HEK293T (cell line): Measurements from ENCODE around the gene BUB3.

Experiments used
- CTCF ChIA-PET: fragments of 350-600 bp; formaldehyde crosslinking; extraction: SDS; loops from one replicate; lab custom pipeline; 2021; ENCODE audit warnings: antibody characterized with exemption, inconsistent platforms; lab: Yijun Ruan, JAX
- POLR2A ChIA-PET: fragments of 350-600 bp; formaldehyde crosslinking; extraction: SDS; loops from one replicate; lab custom pipeline; 2020; ENCODE audit warnings: antibody characterized with exemption, inconsistent platforms; lab: Yijun Ruan, JAX
- DNase-seq: peaks from one replicate; pipeline ENCODE4 v3.0.0; 2012; ENCODE audit warnings: mixed read lengths; ENCODE audit errors: extremely low spot score
- ARNT ChIP-seq: fragments of 450-650 bp; IDR thresholded peaks from 2 replicates; pipeline ENCODE4 v1.6.1; 2017; ENCODE audit warnings: mild to moderate bottlenecking
- BHLHE40 ChIP-seq: fragments of 450-650 bp; IDR thresholded peaks from 2 replicates; pipeline ENCODE4 v1.6.1; 2016; ENCODE audit warnings: mild to moderate bottlenecking, moderate library complexity, borderline replicate concordance
- CTBP1 ChIP-seq: fragments of 450-650 bp; IDR thresholded peaks from 2 replicates; pipeline ENCODE4 v1.6.1; 2016; ENCODE audit warnings: borderline replicate concordance
- ELF4 ChIP-seq: fragments of 450-650 bp; IDR thresholded peaks from 2 replicates; pipeline ENCODE4 v1.6.1; 2017; ENCODE audit warnings: antibody characterized with exemption
- FOXA1 ChIP-seq: fragments of 450-650 bp; IDR thresholded peaks from 2 replicates; pipeline ENCODE4 v1.6.1; 2016; ENCODE audit warnings: mild to moderate bottlenecking
- FOXK2 ChIP-seq: fragments of 450-650 bp; IDR thresholded peaks from 2 replicates; pipeline ENCODE4 v1.6.1; 2016; ENCODE audit warnings: mild to moderate bottlenecking
- FOXM1 ChIP-seq: fragments of 450-650 bp; IDR thresholded peaks from 2 replicates; pipeline ENCODE4 v1.6.1; 2017; ENCODE audit warnings: mild to moderate bottlenecking, borderline replicate concordance
- HDGF ChIP-seq: fragments of 450-650 bp; IDR thresholded peaks from 2 replicates; pipeline ENCODE4 v1.6.1; 2017; ENCODE audit warnings: antibody characterized with exemption, borderline replicate concordance
- L3MBTL2 ChIP-seq: fragments of 450-650 bp; conservative IDR thresholded peaks from 2 replicates; pipeline ENCODE4 v1.6.1; 2016; ENCODE audit warnings: mild to moderate bottlenecking
- LEF1 ChIP-seq: fragments of 450-650 bp; IDR thresholded peaks from 2 replicates; pipeline ENCODE4 v1.6.1; 2017; ENCODE audit warnings: mild to moderate bottlenecking, borderline replicate concordance
- NFRKB ChIP-seq: fragments of 450-650 bp; IDR thresholded peaks from 2 replicates; pipeline ENCODE4 v1.6.1; 2016; ENCODE audit warnings: mild to moderate bottlenecking, moderate library complexity
- SP1 ChIP-seq: fragments of 450-650 bp; IDR thresholded peaks from 2 replicates; pipeline ENCODE4 v1.6.1; 2017
- SUZ12 ChIP-seq: fragments of 450-650 bp; IDR thresholded peaks from 2 replicates; pipeline ENCODE4 v1.6.1; 2016; ENCODE audit warnings: mild to moderate bottlenecking
- TARDBP ChIP-seq: fragments of 450-650 bp; IDR thresholded peaks from 2 replicates; pipeline ENCODE4 v1.6.1; 2016
- ZNF384 ChIP-seq: fragments of 450-650 bp; IDR thresholded peaks from 2 replicates; pipeline ENCODE4 v1.6.1; 2016
- TF ChIP-seq, protein P1 (sequence below): fragments of 450-650 bp; IDR thresholded peaks from 2 replicates; pipeline ENCODE4 v1.6.1; 2016

Gene BUB3

DNA sequence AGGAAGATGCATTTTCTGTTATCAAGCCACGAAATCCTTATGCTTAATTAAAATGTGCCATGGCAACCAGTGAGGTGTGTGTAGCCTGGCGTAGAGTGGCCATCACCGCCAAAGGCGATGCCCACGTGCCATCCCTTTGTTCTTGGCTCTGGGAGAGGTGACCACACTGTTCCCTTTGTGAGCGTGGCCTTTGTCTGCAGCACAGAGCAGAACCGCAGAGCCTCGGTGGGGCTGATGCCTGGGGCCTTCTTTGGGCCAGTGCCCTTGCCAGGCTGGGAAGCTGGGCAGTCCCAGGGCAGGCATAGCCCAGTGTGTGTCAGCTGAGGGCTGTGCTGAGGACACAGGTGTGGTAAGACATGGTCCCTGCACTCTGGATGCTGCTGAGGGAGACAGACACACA is 48.3 kb downstream of the BUB3 start:
- CTCF ChIA-PET: no interaction called here
- DNase-seq: no peak
- TF ChIP-seq TARDBP (no peak), FOXK2 (no peak), CTBP1 (no peak), ELF4 (no peak), L3MBTL2 (no peak), FOXA1 (no peak), SUZ12 (no peak), NFRKB (no peak)
- TF ChIP-seq, protein P1, sequence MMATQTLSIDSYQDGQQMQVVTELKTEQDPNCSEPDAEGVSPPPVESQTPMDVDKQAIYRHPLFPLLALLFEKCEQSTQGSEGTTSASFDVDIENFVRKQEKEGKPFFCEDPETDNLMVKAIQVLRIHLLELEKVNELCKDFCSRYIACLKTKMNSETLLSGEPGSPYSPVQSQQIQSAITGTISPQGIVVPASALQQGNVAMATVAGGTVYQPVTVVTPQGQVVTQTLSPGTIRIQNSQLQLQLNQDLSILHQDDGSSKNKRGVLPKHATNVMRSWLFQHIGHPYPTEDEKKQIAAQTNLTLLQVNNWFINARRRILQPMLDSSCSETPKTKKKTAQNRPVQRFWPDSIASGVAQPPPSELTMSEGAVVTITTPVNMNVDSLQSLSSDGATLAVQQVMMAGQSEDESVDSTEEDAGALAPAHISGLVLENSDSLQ: no peak
- POLR2A ChIA-PET: no interaction called here

DNA sequence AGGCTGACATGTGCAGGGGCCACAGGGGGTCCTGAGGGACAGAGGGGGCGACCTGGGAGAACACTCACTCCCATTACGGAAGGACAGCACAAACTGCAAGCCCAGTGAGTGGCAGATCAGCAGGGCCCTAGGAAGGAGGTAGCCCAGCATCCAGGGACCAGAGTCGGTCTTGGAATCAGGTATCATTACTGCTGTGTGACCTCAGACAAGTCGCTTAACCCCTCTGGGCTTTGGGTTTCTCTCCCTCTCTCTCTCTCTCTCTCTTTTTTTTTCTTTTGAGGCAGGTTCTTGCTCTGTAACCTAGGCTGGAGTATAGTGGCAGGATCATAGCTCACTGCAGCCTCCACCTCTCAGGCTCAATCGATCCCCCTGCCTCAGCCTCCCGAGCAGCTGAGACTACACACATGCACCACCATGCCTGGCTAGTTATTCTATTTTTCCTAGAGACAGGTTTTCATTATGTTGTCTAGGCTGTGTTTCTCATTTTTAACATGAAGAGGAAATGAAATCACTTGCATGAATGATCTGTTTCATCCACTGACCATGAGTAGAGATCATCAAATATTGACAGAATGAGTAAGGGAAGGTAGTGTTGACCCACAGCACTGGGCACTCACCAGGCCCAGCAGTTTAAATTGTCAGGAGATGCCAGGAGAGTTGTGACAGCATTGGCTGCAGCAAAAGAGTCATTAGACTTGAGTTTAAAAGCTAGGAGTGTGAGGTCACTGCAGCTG is 49.4 kb downstream of the BUB3 start:
- TF ChIP-seq LEF1: no peak
- TF ChIP-seq HDGF: no peak
- no peak for TF ChIP-seq CTBP1
- TF ChIP-seq BHLHE40: no peak
- no peak for TF ChIP-seq SP1
- ChIA-PET POLR2A (interaction anchor here (1.0 kb wide), 1 partner anchor 50 kb away, joined by 3 read pairs; the partner anchor contains the start of gene BUB3), CTCF (no interaction called here)
- no peak for DNase-seq

DNA sequence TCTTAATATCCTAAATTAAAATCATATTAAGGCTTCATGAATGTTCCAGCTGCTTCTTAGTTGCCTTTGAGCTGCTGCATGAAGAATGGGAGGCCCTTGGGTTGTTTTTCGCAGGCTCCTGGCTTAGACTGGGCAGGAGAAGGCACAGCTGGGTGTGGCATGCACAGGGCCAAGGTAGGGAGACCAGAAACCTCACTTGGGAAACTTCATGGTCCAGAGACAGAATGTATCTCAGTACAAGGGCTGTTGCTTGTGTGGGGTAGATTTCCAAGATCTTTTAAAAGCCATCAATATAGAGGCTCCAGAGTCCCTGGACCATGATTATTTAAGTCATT is 49.9 kb downstream of the BUB3 start:
- ChIA-PET CTCF (no interaction called here), POLR2A (interaction anchor here (1.0 kb wide), 1 partner anchor 50 kb away, joined by 3 read pairs; the partner anchor contains the start of gene BUB3)
- DNase-seq: no peak
- TF ChIP-seq ZNF384: no peak

DNA sequence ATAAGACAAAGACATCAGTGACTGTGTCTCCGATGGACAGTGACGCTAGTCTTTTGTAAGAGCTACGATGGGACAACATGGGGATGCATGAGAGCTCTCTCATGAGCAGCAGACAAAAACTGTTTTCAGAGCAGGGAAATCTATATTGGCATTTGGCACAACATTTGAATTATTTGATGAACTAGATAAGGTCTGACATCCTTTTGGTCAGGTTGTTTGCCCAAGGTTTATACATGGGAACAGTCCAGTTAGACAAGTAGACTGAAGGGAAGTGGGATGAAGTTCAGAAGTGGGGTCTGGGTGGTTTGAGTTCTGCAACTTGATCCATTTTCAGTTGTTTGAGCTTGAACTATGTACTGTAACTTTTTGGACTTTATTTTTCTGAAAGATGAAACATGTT is 50.8 kb downstream of the BUB3 start:
- POLR2A ChIA-PET: interaction anchor here (1.0 kb wide), 1 partner anchor 51 kb away, joined by 3 read pairs; the partner anchor contains the start of gene BUB3
- no peak for TF ChIP-seq SP1
- no peak for TF ChIP-seq FOXM1
- TF ChIP-seq BHLHE40: no peak
- no peak for DNase-seq
- CTCF ChIA-PET: no interaction called here

DNA sequence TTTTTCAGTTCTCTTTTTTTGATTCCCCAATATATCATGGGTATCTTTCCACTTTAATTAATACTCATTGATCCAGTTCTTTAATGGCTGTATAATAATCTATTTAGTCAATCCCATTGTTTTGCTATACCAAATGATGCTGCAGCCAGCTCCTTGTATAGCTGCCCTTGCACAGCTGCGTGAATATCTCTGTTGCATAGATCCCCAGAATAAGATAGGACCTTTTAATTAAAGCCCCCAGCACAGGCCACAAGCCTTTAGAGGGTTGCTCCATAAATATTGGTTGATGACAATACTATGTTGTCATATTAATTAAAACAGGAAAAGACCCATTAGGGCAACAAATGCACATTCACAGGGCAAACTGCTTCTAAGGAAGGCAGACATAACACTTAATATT is 57.9 kb downstream of the BUB3 start:
- no peak for TF ChIP-seq L3MBTL2
- no peak for TF ChIP-seq ZNF384
- POLR2A ChIA-PET: no interaction called here
- no peak for DNase-seq
- CTCF ChIA-PET: no interaction called here

DNA sequence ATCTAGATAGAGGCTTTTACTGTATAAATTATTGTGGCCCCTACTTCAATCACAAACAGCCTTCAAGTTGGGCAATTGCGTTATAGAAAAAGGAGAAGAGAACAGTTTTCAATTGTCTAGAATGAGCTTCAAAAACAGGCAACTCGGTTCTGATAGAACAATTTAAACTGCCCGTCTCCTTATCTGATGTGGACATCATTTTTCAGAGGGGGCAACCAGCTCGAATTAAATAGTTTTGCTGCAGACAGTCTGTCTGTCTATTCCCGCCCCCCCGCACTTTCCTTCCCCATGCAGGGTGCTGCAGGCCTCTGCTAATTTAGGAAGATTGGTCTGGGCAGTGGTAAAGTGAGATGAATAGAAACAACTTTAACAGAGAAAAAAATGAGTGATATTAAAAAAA is 58.4 kb downstream of the BUB3 start:
- ChIA-PET POLR2A (no interaction called here), CTCF (no interaction called here)
- TF ChIP-seq BHLHE40 (no peak), HDGF (no peak), TARDBP (no peak), ELF4 (no peak)
- no peak for DNase-seq

DNA sequence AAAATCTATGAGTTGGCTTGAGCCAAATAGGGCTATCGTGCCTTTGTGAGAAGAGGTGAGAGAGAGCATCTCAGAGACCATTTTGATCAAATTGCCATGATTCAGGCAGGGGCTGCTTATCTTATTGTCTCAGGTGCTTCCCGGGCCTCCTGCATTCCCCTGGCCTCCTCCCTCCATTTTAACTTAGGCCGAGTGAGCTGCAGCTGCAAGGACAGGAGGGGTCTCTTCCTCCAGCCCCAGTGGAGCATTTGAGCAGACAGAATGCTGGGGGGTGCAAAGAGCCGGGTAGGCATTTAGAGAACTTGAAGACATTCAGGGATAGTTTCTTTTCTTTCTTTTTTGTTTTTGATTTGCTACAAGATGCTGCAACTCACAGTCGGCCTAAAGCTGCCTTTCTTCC is 59.0 kb downstream of the BUB3 start:
- CTCF ChIA-PET: interaction anchor here (0.6 to 0.7 kb wide), 2 partner anchors 174 to 1312 kb away, joined by 4 to 5 read pairs; no protein-coding TSS in a partner anchor
- no peak for DNase-seq
- TF ChIP-seq FOXM1: no peak
- no peak for TF ChIP-seq LEF1
- TF ChIP-seq CTBP1: no peak
- TF ChIP-seq ARNT: no peak
- no peak for TF ChIP-seq FOXK2
- no peak for TF ChIP-seq HDGF
- no peak for TF ChIP-seq TARDBP
- no peak for TF ChIP-seq SUZ12
- no peak for TF ChIP-seq BHLHE40
- no peak for TF ChIP-seq ZNF384
- no peak for TF ChIP-seq SP1
- no peak for TF ChIP-seq L3MBTL2
- no peak for TF ChIP-seq FOXA1
- TF ChIP-seq, protein P1: no peak
- TF ChIP-seq ELF4: no peak
- TF ChIP-seq NFRKB: no peak
- POLR2A ChIA-PET: no interaction called here
